Dermis lymphatic vessel endothelial cell (primary cell): Measurements from ENCODE around the gene ZNF157. TPM values are rescaled to one million over a fixed set of nuclear protein-coding genes. Genes with fewer than 3 reads are reported as not detected.

Experiments
- total RNA-seq: library from RNA; depleted of rRNA; stranded (reverse); fragments of >200 nt; gene quantifications from 2 replicates; pipeline ENCODE4 v1.2.1, GENCODE V29; 2014

The ZNF157 gene
- not detected in 2 replicates for total RNA-seq

DNA sequence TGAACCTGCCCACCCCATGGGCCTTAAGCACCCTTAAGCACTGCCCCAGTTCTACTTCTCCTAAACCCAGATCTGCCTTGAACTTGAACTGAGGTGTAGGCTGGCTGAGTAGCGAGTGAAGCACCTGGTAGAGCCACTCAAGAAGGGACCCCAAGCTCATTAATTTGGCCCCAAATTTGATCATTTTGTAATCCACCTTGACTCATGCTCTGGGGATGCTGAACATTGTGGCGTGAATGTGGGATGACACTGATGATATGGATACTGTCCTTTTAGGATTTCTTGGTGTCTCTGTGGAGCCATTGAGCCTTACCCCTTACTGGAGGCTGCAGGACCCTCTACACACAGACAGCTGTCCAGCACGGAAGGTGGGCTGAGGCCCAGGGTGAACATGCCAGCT, at the start of gene ZNF157:
Gene ZNF157, plus strand, starts transcription at position 301 of the 400 bp plus-strand sequence. Its CDS starts 91 bp downstream, at position 392.

Other genes starting within 250 kb of the ZNF157 start
- 63.5 and 74.1 TPM in 2 replicates for gene NDUFB11, start 225.9 kb upstream of the ZNF157 start, total RNA-seq
- 38.6 and 44.3 TPM in 2 replicates for gene RBM10, start 225.4 kb upstream of the ZNF157 start, total RNA-seq
- gene UBA1, start 176.7 kb upstream of the ZNF157 start, total RNA-seq = 79.4 and 107 TPM in 2 replicates
- 37.7 and 41.6 TPM in 2 replicates for gene CDK16, start 151.9 kb upstream of the ZNF157 start, total RNA-seq
- 39.0 and 40.8 TPM in 2 replicates for gene USP11, start 137.6 kb upstream of the ZNF157 start, total RNA-seq
- 8.3 and 15.4 TPM in 2 replicates for gene ZNF41, start 112.6 kb downstream of the ZNF157 start, total RNA-seq
- 8.4 and 8.6 TPM in 2 replicates for gene ARAF, start 190.6 kb downstream of the ZNF157 start, total RNA-seq
- 103 and 210 TPM in 2 replicates for gene TIMP1, start 211.9 kb downstream of the ZNF157 start, total RNA-seq
- gene SYN1, start 249.3 kb downstream of the ZNF157 start, total RNA-seq = under 0.01 and 0.17 TPM in 2 replicates